ENCODE data around the gene OR2K2.

DNA sequence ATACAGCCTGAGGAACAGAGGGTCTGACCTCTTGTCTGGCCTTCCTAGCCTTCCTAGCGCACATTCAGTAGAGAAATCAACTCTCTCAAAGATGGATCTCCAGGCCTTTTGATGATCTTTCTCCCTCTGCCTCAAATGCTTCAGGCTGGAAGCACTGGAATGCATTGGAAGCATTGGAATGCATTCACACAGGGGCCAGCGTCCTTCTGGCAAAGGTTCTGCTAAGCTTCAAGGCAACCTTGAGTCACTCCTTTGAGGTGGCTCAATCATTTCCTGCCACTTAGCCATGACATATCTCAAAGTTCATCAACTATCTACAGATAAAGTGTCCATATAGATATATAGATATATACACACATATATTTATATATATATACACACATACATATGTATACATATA is 42.9 kb downstream of the OR2K2 start:
- TF ChIP-seq GATA3 (IDR thresholded peaks at IDR 0.05; ENCODE audit: low read depth, low read length) (no peak), GATA2 (IDR thresholded peaks at IDR 0.05; ENCODE audit: low read depth, low read length) (no peak)

Data from SH-SY5Y (cell line).